ENCODE results near the gene PLXNA4.

GRCh38 chr7:132296820-132297219, 279.4 kb downstream of the PLXNA4 start:
- TF ChIP-seq CTCF (IDR thresholded peaks at IDR 0.05) = no peak
- no peak for TF ChIP-seq RNF2 (IDR thresholded peaks at IDR 0.05; ENCODE audit: borderline replicate concordance, low read depth)
- no peak for TF ChIP-seq ESRRA (IDR thresholded peaks at IDR 0.05; ENCODE audit: borderline replicate concordance, low read length)
- TF ChIP-seq, protein P1, sequence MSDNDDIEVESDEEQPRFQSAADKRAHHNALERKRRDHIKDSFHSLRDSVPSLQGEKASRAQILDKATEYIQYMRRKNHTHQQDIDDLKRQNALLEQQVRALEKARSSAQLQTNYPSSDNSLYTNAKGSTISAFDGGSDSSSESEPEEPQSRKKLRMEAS (IDR thresholded peaks at IDR 0.05) = no peak
- no peak for TF ChIP-seq PBX3 (IDR thresholded peaks at IDR 0.05)
- TF ChIP-seq RFX5 (IDR thresholded peaks at IDR 0.05) = no peak
- TF ChIP-seq BCL3 (IDR thresholded peaks at IDR 0.05) = no peak
- no peak for TF ChIP-seq EP300 (IDR thresholded peaks at IDR 0.05)
- TF ChIP-seq MAFK (IDR thresholded peaks at IDR 0.05; ENCODE audit: partially characterized antibody) = no peak

All from A549 (cell line).